Adrenal gland (tissue), 5 donors: Measurements from ENCODE around the gene NUP210.

ENCODE experiments used
- POLR2A ChIP-seq, 2 donors: fragments of 450-650 bp; IDR thresholded peaks; one replicate each; pipeline ENCODE4 v1.6.1; 2017; ENCODE audit warnings: antibody characterized with exemption in 2 of 2, mild to moderate bottlenecking in 2 of 2, moderate library complexity in 1 of 2
- TF ChIP-seq, protein P1 (sequence below), 6 experiments: fragments of 450-650 bp in 4 of 6; fragments of 200-600 bp in 2 of 6; sonication (generic) in 1 of 6; IDR thresholded peaks; 1 replicate in 5 of 6; 2 replicates in 1 of 6; pipeline versions ENCODE4 v1.5.1 to v1.8.0; 2016 to 2021; ENCODE audit warnings: antibody characterized with exemption in 6 of 6, mild to moderate bottlenecking in 2 of 6, moderate library complexity in 1 of 6
- donor health status: DM: no; HTN: no; CAD: no.

DNA sequence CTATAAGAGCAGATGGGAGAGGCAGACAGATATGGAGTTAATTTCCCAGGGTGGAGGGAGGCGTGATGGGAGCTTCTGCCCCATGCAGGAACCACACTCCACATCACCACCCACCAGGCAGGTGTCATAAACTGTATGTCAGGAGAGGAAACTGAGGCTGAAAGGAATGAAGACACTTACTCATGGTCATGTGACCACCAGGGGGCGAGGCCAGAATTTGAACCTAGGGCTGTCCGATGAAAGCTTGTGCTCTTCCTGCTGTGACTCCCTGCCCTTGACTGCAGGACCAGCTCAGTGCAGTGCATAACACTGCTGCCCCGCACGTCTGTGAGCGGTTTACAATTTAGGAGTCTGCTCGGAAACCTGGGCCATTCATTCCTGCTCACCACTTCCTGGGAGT lies 28.8 kb downstream of the NUP210 start:
- TF ChIP-seq, protein P1, sequence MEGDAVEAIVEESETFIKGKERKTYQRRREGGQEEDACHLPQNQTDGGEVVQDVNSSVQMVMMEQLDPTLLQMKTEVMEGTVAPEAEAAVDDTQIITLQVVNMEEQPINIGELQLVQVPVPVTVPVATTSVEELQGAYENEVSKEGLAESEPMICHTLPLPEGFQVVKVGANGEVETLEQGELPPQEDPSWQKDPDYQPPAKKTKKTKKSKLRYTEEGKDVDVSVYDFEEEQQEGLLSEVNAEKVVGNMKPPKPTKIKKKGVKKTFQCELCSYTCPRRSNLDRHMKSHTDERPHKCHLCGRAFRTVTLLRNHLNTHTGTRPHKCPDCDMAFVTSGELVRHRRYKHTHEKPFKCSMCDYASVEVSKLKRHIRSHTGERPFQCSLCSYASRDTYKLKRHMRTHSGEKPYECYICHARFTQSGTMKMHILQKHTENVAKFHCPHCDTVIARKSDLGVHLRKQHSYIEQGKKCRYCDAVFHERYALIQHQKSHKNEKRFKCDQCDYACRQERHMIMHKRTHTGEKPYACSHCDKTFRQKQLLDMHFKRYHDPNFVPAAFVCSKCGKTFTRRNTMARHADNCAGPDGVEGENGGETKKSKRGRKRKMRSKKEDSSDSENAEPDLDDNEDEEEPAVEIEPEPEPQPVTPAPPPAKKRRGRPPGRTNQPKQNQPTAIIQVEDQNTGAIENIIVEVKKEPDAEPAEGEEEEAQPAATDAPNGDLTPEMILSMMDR (IDR thresholded peaks at IDR 0.05): no peak
- TF ChIP-seq POLR2A (IDR thresholded peaks at IDR 0.05): no peak
